ENCODE results near the gene MCRS1.
"Not testable (repeated sequence)": the region's sequence is repeated elsewhere in the genome, so short reads cannot be mapped to it uniquely, and the experiment has no call there.

MCRS1 gene

DNA sequence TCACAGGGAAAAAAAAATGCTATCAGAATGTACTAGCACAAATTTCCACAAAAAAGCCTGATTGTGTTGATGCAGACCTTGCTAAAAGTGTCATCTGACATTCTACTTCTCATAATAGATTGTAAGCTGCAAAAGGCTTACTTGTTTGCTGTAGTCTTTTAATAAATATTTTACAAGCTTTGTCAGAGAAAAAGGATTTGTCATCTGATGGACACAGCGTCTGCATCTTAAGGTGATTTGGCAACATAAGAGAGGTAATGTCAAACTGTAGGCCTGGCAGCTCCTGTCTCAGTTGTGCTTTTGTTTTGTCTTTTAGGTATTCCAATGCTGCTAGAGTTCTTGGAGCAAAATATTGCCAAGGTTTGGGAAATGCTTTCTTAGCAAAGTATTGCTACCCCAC, 55.4 kb downstream of the MCRS1 start:
- DNase-seq: no peak

DNA sequence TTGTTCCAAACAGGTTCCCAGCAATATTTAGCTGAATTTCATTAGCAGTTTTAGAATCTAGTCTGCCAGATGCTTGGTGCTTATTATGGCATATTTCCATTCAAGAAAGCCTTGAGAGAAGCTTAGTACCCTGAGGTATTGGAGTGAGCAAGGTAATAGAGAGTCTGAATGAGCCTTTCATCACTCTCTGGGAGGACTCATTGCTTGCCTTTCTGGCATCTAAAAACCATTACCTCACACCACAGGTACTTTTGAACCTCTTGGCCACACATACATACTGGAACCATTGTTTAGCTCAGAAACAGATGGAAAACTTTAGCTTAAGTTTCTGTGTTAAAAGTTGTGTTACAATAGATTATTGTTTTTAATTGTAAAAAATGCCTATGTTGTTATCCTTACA, 56.5 kb downstream of the MCRS1 start:
- no peak for DNase-seq

DNA sequence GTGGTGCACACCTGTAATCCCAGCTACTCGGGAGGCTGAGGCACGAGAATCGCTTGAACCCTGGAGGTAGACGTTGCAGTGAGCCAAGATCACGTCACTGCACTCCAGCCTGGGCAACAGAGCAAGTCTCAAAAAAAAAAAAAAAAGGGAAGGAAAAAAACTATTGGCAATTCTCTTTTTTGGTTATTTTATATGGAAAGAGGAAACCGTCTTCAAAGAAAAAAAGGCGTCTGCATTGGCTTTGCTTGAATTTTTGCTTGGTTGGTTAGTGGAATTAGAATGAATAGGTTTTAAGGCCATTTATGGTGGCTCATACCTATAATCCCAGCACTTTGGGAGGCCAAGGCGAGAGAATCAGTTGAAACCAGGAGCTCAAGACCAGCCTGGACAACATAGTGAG, 58.3 kb downstream of the MCRS1 start:
- not testable (repeated sequence) for DNase-seq
